HepG2 (cell line): ENCODE measurements around the gene HLA-DQB2.

Experiments
- BCL6 ChIP-seq: IDR thresholded peaks from 2 replicates; pipeline ENCODE4 v1.6.1; 2016; ENCODE audit warnings: missing genetic modification reagents, missing compliant biosample characterization
- CBFB ChIP-seq: sonication (generic); formaldehyde crosslinking; IDR thresholded peaks from 2 replicates; pipeline ENCODE4 v1.4.0; 2020; ENCODE audit warnings: missing genetic modification reagents
- E2F5 ChIP-seq: sonication (generic); formaldehyde crosslinking; conservative IDR thresholded peaks from 2 replicates; pipeline ENCODE4 v1.4.0; 2020; ENCODE audit warnings: missing genetic modification reagents
- ELK4 ChIP-seq: sonication (generic); formaldehyde crosslinking; IDR thresholded peaks from 2 replicates; pipeline ENCODE4 v1.9.0; 2021; ENCODE audit warnings: missing genetic modification reagents, borderline replicate concordance
- KLF11 ChIP-seq: IDR thresholded peaks from 2 replicates; pipeline ENCODE4 v1.6.1; 2016; ENCODE audit warnings: missing compliant biosample characterization
- MYC ChIP-seq: sonication (generic); formaldehyde crosslinking; IDR thresholded peaks from 2 replicates; pipeline ENCODE4 v1.9.0; 2021; ENCODE audit warnings: missing genetic modification reagents, borderline replicate concordance
- TCF7 ChIP-seq: sonication (generic); IDR thresholded peaks from 2 replicates; pipeline ENCODE4 v1.6.1; 2016; ENCODE audit warnings: antibody characterized with exemption, low read depth
- TGIF2 ChIP-seq: IDR thresholded peaks from 2 replicates; pipeline ENCODE4 v1.6.1; 2016; ENCODE audit warnings: control low read depth, missing compliant biosample characterization
- ZNF747 ChIP-seq: sonication (generic); formaldehyde crosslinking; IDR thresholded peaks from 2 replicates; pipeline ENCODE4 v1.8.1; 2023; ENCODE audit warnings: missing genetic modification reagents, mild to moderate bottlenecking, borderline replicate concordance
- TF ChIP-seq, protein P1 (sequence below): IDR thresholded peaks from 2 replicates; pipeline ENCODE4 v1.6.1; 2012; ENCODE audit warnings: inconsistent platforms
- TF ChIP-seq, protein P2 (sequence below): sonication (generic); formaldehyde crosslinking; IDR thresholded peaks from 2 replicates; pipeline ENCODE4 v1.4.0; 2020; ENCODE audit warnings: missing genetic modification reagents

GRCh38 chr6:32807020-32807580 lies 43.8 kb upstream of the HLA-DQB2 start:
- TF ChIP-seq TGIF2 (CRISPR knock-in tag) (no peak), TCF7 (no peak), ZNF747 (CRISPR knock-in tag) (no peak), KLF11 (CRISPR knock-in tag) (no peak), BCL6 (CRISPR knock-in tag) (no peak), MYC (CRISPR knock-in tag) (no peak), CBFB (CRISPR knock-in tag) (no peak), E2F5 (no peak), ELK4 (CRISPR knock-in tag) (no peak)
- TF ChIP-seq, protein P1, sequence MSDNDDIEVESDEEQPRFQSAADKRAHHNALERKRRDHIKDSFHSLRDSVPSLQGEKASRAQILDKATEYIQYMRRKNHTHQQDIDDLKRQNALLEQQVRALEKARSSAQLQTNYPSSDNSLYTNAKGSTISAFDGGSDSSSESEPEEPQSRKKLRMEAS: no peak
- TF ChIP-seq, protein P2, sequence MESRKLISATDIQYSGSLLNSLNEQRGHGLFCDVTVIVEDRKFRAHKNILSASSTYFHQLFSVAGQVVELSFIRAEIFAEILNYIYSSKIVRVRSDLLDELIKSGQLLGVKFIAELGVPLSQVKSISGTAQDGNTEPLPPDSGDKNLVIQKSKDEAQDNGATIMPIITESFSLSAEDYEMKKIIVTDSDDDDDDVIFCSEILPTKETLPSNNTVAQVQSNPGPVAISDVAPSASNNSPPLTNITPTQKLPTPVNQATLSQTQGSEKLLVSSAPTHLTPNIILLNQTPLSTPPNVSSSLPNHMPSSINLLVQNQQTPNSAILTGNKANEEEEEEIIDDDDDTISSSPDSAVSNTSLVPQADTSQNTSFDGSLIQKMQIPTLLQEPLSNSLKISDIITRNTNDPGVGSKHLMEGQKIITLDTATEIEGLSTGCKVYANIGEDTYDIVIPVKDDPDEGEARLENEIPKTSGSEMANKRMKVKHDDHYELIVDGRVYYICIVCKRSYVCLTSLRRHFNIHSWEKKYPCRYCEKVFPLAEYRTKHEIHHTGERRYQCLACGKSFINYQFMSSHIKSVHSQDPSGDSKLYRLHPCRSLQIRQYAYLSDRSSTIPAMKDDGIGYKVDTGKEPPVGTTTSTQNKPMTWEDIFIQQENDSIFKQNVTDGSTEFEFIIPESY: no peak
